Lower leg skin (tissue), 4 donors: ENCODE measurements around the gene DCAF4. TPM values are rescaled to one million over a fixed set of nuclear protein-coding genes. Genes with fewer than 3 reads are reported as not detected.

Experiments used
- DNase-seq, 2 donors: peaks; one replicate each; pipeline ENCODE4 v3.0.0-alpha.2; 2019; ENCODE audit warnings: low spot score in 2 of 2
- H3K4me3 ChIP-seq: fragments of 200-600 bp; sonication (generic); 2 replicates; pipeline ENCODE4 v1.5.1; 2017; ENCODE audit warnings: mild to moderate bottlenecking, low read depth; ENCODE audit not compliant: poor library complexity, severe bottlenecking
- POLR2A ChIP-seq, 2 donors: fragments of 450-650 bp; IDR thresholded peaks; one replicate each; pipeline ENCODE4 v1.6.1; 2016 to 2017; ENCODE audit warnings: antibody characterized with exemption in 2 of 2, mild to moderate bottlenecking in 1 of 2, moderate library complexity in 1 of 2
- WGBS, 2 donors: methylation state at CpG; one replicate each; pipeline ENCODE4 v1.1.5; 2018; 5-methylcytosine and 5-hydroxymethylcytosine counted together
- intact Hi-C: fragments of 100-400 bp; cut with DNase I; formaldehyde crosslinking; loops from one replicate; pipeline ENCODE4 v1.15.0; 2023; ENCODE audit warnings: low total_unique reads
- total RNA-seq, 4 donors: library from RNA; depleted of rRNA; stranded (reverse); fragments of >200 nt; gene quantifications; one replicate each; pipeline ENCODE4 v1.1.0, GENCODE V29; 2016
- TF ChIP-seq, protein P1 (sequence below), 3 donors: fragments of 450-650 bp; IDR thresholded peaks; one replicate each; pipeline ENCODE4 v1.5.1; 2016; ENCODE audit warnings: antibody characterized with exemption in 3 of 3, mild to moderate bottlenecking in 3 of 3, moderate library complexity in 2 of 3

DCAF4 gene
- 10 to 100 TPM; 24.0 to 40.5 (median 35.8) TPM for total RNA-seq

DNA sequence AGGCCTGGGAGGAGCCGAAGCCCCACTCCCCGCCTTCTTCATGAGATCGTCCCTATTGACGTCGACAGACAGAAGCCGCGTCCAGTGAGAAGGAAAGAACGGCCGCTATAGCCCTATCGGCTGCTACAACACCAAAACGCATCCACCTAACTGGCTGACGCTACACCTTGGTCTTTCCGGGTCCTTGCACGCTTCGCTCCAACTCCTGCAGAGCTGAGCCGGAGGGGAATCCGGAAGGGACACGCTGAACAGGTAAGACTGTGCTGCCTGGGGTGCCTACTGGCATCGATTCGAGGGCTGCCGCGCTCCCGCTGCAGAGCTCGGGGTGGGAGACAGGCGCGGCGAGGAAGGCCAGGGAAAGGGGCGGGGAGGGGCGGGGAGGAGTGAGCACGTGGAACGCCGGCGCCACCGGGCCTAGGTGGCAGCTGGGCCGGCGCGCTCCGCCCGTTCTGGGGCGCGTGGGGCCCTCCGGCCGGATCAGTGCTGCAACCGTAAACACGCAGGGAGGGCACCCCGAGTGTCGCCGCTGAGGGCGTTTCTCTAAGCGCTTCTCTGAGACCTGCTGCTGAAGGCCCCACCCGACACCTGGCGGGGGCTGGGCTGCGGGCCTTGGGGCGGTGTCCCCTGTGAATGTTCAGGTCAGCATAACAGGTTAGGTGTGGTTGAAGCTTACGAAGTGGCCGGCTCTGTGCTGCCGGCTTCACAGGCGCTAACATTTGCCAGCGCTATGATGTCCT, at the start of gene DCAF4:
DCAF4 (plus strand) TSS at position 173 of the 737 bp plus-strand sequence. CDS start 11,515 bp downstream, outside the sequence.
- peak; percentile 97 to 99 for DNase-seq
- 0 to 1% methylated on average over 50 to 54 of the region's 59 CpGs for WGBS, 2 donors
- no peak for TF ChIP-seq POLR2A (IDR thresholded peaks at IDR 0.05)
- TF ChIP-seq, protein P1, sequence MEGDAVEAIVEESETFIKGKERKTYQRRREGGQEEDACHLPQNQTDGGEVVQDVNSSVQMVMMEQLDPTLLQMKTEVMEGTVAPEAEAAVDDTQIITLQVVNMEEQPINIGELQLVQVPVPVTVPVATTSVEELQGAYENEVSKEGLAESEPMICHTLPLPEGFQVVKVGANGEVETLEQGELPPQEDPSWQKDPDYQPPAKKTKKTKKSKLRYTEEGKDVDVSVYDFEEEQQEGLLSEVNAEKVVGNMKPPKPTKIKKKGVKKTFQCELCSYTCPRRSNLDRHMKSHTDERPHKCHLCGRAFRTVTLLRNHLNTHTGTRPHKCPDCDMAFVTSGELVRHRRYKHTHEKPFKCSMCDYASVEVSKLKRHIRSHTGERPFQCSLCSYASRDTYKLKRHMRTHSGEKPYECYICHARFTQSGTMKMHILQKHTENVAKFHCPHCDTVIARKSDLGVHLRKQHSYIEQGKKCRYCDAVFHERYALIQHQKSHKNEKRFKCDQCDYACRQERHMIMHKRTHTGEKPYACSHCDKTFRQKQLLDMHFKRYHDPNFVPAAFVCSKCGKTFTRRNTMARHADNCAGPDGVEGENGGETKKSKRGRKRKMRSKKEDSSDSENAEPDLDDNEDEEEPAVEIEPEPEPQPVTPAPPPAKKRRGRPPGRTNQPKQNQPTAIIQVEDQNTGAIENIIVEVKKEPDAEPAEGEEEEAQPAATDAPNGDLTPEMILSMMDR (IDR thresholded peaks at IDR 0.05): no peak
- H3K4me3 ChIP-seq: peak within 1 kb of the TSS; percentile 81
- intact Hi-C loops: no loop called here

GRCh38 chr14:72876710-72877063, 49.6 kb upstream of the DCAF4 start:
- WGBS, 2 donors: 47 to 57% methylated on average over 4 of the region's 4 CpGs
- DNase-seq: no peak
- H3K4me3 ChIP-seq: no peak overlapping the region
- intact Hi-C loops: no loop called here
- no peak for TF ChIP-seq POLR2A (IDR thresholded peaks at IDR 0.05)
- TF ChIP-seq, protein P1 (IDR thresholded peaks at IDR 0.05): no peak

DNA sequence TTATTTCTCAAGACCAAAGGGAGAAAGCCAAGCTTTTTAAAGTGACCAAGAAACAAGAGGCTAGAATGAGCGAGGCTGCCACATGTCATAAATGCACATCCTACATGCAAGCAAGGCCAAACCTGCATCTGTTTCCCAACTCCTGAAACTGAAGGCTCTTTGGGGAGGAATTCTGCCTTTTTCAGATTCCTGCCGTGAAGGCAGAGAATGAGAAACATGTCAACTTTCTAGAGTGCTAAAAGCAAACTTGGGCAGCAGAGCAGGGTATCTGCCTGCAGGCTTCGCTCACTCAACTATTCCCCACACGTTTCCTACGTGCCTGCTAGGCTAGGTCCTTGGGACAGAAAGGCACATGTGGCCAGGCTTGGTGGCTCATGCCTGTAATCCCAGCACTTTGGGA, 47.5 kb upstream of the DCAF4 start:
- 89 to 90% methylated on average over 5 of the region's 5 CpGs for WGBS, 2 donors

DNA sequence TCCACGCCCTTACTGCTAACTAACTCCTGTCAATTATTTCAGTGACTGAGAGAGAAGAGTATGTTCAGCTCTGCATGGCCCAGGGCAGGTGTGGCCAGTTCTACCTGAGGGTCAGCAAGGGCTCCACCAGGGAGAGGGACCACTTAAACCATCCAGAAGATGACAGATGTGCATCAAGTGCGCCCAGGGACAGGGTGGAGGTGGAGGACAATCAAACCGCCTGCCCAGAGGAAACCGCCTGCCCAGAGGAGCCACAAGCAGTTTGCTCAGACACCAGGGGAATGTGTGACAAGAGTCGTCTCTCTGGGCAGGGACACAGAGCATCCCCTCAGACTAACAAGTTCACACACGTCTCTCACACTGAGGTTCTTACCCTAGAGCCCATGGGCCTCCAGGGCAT, 46.8 kb upstream of the DCAF4 start:
- no peak for TF ChIP-seq POLR2A (IDR thresholded peaks at IDR 0.05)
- TF ChIP-seq, protein P1 (IDR thresholded peaks at IDR 0.05): no peak
- WGBS, 2 donors: 86 to 92% methylated on average over 6 of the region's 6 CpGs
- peak in 1 of 2 donors; percentile 74 for DNase-seq
- H3K4me3 ChIP-seq: no peak overlapping the region
- intact Hi-C loops: no loop called here

More for the DNA sequence above, 47.5 kb upstream of the DCAF4 start:
- DNase-seq: peak in 1 of 2 donors; percentile 23
- no peak overlapping the region for H3K4me3 ChIP-seq
- no peak for TF ChIP-seq POLR2A (IDR thresholded peaks at IDR 0.05)
- TF ChIP-seq, protein P1 (IDR thresholded peaks at IDR 0.05): no peak
- intact Hi-C loops: no loop called here

DNA sequence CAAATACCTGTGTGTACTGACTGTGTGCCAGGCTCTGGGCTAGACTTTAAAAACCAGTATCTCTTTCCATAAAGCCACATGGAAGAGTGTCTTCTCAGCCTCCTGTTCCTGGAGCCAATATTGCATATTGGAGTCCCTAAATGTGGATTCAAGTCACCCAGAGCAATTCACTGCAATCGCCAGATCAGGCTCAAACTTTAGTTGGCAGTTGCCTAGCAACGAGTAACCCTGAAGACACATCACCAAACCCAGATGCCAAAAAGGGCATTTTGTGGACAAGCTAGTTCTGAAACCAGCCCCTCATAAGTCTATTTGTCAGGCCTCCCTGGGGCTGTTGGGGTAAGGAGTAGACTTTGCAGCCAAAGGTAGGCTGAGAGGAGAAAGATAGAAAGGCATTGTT, 46.1 kb upstream of the DCAF4 start:
- no peak overlapping the region for H3K4me3 ChIP-seq
- intact Hi-C loops: no loop called here
- no peak for TF ChIP-seq POLR2A (IDR thresholded peaks at IDR 0.05)
- TF ChIP-seq, protein P1 (IDR thresholded peaks at IDR 0.05): no peak
- 89 to 90% methylated on average over 2 of the region's 2 CpGs for WGBS, 2 donors
- DNase-seq: no peak

- intact Hi-C loops: no loop called here
- TF ChIP-seq, protein P1 (IDR thresholded peaks at IDR 0.05): no peak
- no peak for TF ChIP-seq POLR2A (IDR thresholded peaks at IDR 0.05)
- no peak overlapping the region for H3K4me3 ChIP-seq
- 71 to 73% methylated on average over 2 of the region's 2 CpGs for WGBS, 2 donors
- DNase-seq: no peak
These were observed 45.4 kb upstream of the DCAF4 start for GRCh38 chr14:72880820-72881219.
